Activated T-helper 1 cell treated with anti-CD3 and anti-CD28 coated beads, Interleukin-2, amount 50 U/mL, for 16 hours (primary cell): ENCODE measurements around the gene IGFBP6.

Experiments used
- DNase-seq, 2 donors: peaks; one replicate each; pipeline ENCODE4 v3.0.0-alpha.2; 2020; ENCODE audit warnings: low read depth in 1 of 2, low spot score in 1 of 2

The IGFBP6 gene

GRCh38 chr12:53115891-53116648 lies 18.6 kb downstream of the IGFBP6 start:
- DNase-seq: no peak

- no peak for DNase-seq
Observed at GRCh38 chr12:53118751-53119300, 21.4 kb downstream of the IGFBP6 start.

- no peak for DNase-seq
Observed at GRCh38 chr12:53120685-53121525, 23.4 kb downstream of the IGFBP6 start.

GRCh38 chr12:53122961-53123468 lies 25.5 kb downstream of the IGFBP6 start:
- no peak for DNase-seq

GRCh38 chr12:53123578-53124351 lies 26.3 kb downstream of the IGFBP6 start:
- no peak for DNase-seq

GRCh38 chr12:53124352-53124723 lies 26.9 kb downstream of the IGFBP6 start:
- no peak for DNase-seq

GRCh38 chr12:53127169-53127568 lies 29.7 kb downstream of the IGFBP6 start:
- no peak for DNase-seq

GRCh38 chr12:53128780-53129569 lies 31.5 kb downstream of the IGFBP6 start:
- DNase-seq: no peak

- no peak for DNase-seq
Observed at GRCh38 chr12:53131844-53132243, 34.4 kb downstream of the IGFBP6 start.

- no peak for DNase-seq
Observed at GRCh38 chr12:53133722-53134121, 36.3 kb downstream of the IGFBP6 start.

- DNase-seq: no peak
Observed at GRCh38 chr12:53143355-53143754, 45.9 kb downstream of the IGFBP6 start.

- no peak for DNase-seq
Observed at GRCh38 chr12:53145383-53146260, 48.2 kb downstream of the IGFBP6 start.

- no peak for DNase-seq
Observed at GRCh38 chr12:53147181-53147580, 49.7 kb downstream of the IGFBP6 start.

GRCh38 chr12:53147653-53148052 lies 50.2 kb downstream of the IGFBP6 start:
- DNase-seq: no peak

- DNase-seq: no peak
Observed at GRCh38 chr12:53151039-53151438, 53.6 kb downstream of the IGFBP6 start.
